ENCODE data around the gene PTPN21.

DNA sequence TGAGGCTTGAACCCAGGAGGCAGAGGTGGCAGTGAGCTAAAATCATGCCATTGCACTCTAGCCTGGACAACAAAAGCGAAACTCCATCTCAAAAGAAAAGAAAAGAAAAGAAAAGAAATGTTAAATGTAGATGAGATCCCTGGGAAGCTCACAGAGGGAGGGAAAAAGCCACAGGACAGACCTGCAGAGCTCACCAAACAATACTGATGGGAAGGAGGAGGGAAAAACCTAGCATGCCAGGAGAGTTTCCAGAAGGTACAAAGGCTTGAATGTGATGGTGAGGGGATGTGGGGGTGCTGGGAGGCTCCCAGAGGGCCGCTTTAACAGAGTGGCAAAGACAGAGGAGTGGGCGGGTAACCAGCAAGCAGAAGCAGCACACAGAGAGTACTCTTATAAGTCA, 72.3 kb downstream of the PTPN21 start:
- no peak for TF ChIP-seq FOXM1 (CRISPR knock-in tag; IDR thresholded peaks at IDR 0.05)
- TF ChIP-seq MAF1 (CRISPR knock-in tag; IDR thresholded peaks at IDR 0.05; ENCODE audit: borderline replicate concordance) = no peak
- TF ChIP-seq, protein P1, sequence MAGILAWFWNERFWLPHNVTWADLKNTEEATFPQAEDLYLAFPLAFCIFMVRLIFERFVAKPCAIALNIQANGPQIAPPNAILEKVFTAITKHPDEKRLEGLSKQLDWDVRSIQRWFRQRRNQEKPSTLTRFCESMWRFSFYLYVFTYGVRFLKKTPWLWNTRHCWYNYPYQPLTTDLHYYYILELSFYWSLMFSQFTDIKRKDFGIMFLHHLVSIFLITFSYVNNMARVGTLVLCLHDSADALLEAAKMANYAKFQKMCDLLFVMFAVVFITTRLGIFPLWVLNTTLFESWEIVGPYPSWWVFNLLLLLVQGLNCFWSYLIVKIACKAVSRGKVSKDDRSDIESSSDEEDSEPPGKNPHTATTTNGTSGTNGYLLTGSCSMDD (CRISPR knock-in tag; IDR thresholded peaks at IDR 0.05) = no peak
- TF ChIP-seq, protein P2, sequence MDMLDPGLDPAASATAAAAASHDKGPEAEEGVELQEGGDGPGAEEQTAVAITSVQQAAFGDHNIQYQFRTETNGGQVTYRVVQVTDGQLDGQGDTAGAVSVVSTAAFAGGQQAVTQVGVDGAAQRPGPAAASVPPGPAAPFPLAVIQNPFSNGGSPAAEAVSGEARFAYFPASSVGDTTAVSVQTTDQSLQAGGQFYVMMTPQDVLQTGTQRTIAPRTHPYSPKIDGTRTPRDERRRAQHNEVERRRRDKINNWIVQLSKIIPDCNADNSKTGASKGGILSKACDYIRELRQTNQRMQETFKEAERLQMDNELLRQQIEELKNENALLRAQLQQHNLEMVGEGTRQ (IDR thresholded peaks at IDR 0.05; ENCODE audit: low read depth, low read length) = no peak
- TF ChIP-seq, protein P2 (CRISPR knock-in tag; IDR thresholded peaks at IDR 0.05; ENCODE audit: borderline replicate concordance) = no peak
- TF ChIP-seq, protein P3, sequence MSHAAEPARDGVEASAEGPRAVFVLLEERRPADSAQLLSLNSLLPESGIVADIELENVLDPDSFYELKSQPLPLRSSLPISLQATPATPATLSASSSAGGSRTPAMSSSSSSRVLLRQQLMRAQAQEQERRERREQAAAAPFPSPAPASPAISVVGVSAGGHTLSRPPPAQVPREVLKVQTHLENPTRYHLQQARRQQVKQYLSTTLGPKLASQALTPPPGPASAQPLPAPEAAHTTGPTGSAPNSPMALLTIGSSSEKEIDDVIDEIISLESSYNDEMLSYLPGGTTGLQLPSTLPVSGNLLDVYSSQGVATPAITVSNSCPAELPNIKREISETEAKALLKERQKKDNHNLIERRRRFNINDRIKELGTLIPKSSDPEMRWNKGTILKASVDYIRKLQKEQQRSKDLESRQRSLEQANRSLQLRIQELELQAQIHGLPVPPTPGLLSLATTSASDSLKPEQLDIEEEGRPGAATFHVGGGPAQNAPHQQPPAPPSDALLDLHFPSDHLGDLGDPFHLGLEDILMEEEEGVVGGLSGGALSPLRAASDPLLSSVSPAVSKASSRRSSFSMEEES (CRISPR knock-in tag; IDR thresholded peaks at IDR 0.05) = no peak
- TF ChIP-seq, protein P4, sequence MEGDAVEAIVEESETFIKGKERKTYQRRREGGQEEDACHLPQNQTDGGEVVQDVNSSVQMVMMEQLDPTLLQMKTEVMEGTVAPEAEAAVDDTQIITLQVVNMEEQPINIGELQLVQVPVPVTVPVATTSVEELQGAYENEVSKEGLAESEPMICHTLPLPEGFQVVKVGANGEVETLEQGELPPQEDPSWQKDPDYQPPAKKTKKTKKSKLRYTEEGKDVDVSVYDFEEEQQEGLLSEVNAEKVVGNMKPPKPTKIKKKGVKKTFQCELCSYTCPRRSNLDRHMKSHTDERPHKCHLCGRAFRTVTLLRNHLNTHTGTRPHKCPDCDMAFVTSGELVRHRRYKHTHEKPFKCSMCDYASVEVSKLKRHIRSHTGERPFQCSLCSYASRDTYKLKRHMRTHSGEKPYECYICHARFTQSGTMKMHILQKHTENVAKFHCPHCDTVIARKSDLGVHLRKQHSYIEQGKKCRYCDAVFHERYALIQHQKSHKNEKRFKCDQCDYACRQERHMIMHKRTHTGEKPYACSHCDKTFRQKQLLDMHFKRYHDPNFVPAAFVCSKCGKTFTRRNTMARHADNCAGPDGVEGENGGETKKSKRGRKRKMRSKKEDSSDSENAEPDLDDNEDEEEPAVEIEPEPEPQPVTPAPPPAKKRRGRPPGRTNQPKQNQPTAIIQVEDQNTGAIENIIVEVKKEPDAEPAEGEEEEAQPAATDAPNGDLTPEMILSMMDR (CRISPR knock-in tag; IDR thresholded peaks at IDR 0.05) = no peak
- no peak for TF ChIP-seq YY1 (IDR thresholded peaks at IDR 0.05; ENCODE audit: insufficient read depth, insufficient replicate concordance, low read depth, low read length)
- TF ChIP-seq RFX5 (IDR thresholded peaks at IDR 0.05; ENCODE audit: low read depth, low read length) = no peak
- no peak for TF ChIP-seq TBP (CRISPR knock-in tag; IDR thresholded peaks at IDR 0.05)
